HG03103 (cell line): ENCODE data around the gene RGS8.
A peak's percentile ranks its signal among the peaks of the same experiment; 100 is the strongest.

Experiments
- ATAC-seq: cut with Tn5 transposase; IDR thresholded peaks from one replicate; pipeline ENCODE4 v1.9.1; 2021; ENCODE audit warnings: low read depth; ENCODE audit not compliant: unreplicated experiment

The RGS8 gene

DNA sequence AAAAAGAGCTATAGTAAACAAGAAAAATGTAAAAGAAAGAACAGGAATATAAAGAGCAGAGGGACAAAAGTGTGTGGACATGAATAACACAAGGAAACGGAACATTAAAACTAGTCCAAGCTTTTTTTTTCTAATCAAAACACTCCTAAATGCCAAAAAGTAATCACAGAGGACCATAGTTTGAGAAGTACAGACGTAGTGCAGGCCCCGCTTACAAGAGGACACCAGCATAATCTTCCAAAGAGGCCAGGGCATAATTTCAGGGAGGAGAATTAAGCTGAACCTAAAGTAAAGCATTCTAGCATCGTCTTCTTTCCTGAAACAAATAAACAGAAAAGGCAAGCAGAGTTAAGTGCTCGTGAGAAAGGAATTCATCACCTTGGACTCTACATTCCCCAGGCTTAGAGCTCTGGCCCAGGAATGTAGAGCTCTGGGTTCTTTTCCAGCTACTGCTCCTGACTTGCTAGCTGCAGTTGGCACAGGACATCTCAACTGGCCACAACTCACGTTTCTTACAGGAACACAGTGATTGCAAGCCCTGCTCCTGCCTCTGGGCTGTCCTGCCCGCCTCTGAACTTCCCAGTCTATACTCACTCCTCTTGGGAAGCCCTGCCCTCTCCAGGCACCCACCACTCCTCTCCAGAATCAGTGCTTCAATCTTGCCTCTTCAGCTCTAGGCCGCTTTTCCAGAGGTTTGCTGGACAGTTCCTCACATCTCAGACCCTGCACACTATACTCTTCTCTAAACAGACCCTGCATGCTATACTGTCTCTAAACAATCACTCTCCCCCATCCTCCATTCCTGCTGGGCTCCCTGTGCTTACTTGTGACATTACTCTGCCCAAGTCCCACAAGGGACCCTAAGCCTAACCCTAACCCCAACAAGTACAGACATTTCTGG is 9.8 kb downstream of the RGS8 start:
- no peak for ATAC-seq

- no peak for ATAC-seq
Observed at GRCh38 chr1:182672487-182672836, 11.9 kb downstream of the RGS8 start.

DNA sequence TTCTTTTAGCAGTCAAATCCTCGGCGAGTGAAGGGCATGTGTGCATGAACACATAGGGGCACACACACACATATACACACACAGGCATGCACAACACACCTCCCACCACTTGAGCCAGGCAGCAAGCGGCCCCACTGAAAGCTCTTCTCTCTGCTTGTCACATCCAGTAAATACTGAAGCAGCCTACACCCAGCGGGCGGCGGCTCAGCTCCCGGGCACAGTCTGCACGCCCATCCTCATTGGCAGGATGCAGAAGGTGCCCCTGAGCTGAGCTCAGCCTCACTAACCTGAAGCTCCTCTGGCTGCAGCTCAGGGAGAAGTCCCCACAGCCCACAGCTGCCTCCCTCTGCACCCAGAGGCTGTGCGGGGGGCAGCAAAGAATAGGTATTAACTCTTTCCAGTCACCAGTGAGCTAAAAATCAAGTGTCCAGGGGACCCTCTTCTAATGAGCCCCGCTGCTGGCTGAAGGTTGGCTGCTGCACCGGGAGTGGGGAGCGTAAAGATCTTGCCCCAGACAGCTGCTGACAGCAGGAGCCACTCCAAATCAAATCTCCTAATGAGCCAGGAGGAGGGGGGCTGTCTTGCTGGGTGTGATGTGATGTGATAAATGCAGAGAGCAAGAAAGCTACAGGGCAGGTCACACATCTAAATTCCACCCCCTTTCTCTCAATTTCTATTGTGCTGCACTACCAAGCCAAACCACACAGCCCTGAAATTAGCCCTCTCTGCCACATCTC is 12.5 kb downstream of the RGS8 start:
- ATAC-seq: no peak

GRCh38 chr1:182670032-182670749 is 14.2 kb downstream of the RGS8 start:
- ATAC-seq: no peak

DNA sequence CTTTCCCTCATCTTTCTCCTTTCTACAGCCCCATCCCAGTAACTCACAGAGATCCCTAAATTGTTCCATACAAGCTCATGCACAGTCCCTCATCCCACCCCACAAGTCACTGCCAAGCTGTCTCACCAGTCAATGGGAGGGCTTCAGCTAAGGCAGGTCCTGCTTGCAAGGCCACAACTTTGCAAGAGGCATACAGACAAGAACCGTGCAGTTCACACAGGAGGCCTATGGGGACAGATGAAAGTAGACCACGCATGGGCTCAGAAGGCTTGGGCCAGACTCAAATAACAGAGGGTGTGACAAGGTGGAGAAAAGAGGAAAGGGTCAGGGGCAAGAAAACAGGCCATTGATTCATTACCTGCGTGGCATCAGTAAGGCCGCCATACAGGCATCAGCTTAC is 15.1 kb downstream of the RGS8 start:
- no peak for ATAC-seq

GRCh38 chr1:182668521-182669054 is 15.8 kb downstream of the RGS8 start:
- no peak for ATAC-seq

DNA sequence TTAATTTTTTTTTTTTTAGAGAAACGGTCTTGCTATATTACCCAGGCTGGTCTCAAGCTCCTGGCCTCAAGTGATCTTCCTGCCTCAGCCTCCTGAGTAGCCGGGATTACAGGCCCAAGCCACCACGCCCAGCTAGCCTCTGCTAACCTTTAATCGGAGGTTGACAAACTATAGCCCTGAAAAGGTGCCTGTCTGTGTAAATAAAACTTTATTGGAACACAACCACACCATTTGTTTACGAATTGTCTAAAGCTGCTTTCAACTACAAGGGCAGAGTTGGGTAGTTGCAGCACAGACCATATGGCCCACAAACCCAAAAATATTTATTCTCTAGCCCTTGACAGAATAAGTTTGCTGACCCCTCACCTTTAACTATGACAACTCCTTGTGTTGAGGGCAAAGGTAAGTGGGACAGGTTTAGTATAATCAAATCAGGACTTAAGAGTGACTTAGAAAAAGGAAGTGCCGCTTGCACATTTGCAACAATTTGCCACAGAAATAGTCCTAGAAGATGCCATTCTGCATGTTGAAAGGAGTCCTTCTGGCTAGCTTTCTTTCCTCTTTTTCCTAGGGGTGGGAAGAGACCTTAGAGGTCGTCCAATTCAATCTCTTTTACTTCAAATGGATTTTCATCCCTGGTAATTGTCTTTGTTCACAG is 16.4 kb downstream of the RGS8 start:
- ATAC-seq: no peak

DNA sequence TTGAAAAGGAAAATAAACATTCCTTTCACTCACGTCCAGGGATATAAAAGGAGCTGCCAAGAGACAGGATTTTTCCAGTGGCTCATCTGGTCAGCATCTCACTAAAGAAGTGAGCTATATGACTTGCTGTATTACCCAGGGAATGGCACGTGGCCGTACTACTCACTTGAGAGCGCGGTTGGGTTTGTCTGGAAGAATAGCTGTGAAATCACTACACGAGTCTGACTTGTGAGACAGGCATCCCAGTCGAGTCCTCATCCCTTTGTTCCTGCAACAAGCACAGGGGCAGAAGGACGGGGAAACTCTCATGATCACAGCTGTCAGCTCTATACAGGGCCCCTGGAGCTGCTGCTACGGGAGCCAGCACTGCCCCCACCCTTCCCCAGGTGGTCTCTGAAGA is 17.7 kb downstream of the RGS8 start:
- no peak for ATAC-seq

- no peak for ATAC-seq
Observed at GRCh38 chr1:182664296-182664695, 20.1 kb downstream of the RGS8 start.

DNA sequence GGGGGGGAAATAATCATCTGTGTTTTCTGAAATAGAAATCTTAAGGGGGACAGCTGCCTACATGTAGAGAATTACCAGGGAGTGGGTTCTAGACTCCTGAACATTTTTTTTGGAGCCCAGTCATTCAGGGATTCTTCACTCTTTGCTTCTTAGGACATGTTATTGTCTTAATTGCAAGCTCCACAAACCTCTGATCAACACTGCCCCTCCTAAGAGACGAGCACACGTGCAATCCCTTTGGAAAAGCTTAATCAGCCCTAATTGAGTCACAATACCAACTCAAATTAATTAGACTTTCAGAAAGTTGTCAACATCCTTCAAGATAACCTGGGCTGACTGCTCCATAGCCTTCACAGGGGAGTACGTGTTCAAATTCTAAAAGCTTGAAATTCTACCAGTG is 21.4 kb downstream of the RGS8 start:
- no peak for ATAC-seq

DNA sequence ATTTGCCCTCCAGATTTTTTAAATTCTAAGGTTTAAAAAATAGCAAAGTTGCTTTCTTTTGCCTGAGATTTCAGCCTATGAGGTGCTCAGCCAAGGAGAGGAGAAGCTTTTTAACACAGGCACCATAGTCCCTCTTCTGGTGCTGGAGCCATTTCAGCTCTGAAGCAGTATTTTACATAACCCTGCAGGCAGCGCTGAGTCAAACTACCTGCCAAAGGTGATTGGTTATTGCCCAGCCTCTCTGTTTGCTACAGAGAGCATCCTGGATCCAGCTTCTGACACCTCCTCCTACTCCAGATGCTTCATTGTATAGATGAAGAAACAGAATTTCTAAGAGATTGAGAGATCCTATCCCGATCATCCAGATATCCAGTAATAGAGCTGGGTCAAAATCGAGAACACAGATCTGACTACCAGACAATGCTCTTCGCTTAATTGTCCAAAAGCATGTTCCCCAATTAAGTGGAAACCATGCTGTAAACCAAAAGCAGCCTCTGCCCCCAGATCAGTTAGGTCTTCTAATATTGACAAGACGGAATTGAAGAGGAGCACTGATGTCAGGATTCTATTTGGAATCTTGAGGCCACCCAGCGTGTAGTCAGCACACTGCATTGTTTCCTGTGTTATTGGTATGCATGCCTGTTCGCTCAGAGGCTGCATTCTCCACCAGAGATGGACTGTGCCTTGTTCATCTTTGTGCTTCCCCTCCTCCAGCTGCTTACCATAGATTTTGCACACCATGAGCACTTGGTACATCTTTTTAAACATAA is 22.1 kb downstream of the RGS8 start:
- ATAC-seq: no peak

- ATAC-seq: no peak
Observed at GRCh38 chr1:182658055-182658454, 26.3 kb downstream of the RGS8 start.

DNA sequence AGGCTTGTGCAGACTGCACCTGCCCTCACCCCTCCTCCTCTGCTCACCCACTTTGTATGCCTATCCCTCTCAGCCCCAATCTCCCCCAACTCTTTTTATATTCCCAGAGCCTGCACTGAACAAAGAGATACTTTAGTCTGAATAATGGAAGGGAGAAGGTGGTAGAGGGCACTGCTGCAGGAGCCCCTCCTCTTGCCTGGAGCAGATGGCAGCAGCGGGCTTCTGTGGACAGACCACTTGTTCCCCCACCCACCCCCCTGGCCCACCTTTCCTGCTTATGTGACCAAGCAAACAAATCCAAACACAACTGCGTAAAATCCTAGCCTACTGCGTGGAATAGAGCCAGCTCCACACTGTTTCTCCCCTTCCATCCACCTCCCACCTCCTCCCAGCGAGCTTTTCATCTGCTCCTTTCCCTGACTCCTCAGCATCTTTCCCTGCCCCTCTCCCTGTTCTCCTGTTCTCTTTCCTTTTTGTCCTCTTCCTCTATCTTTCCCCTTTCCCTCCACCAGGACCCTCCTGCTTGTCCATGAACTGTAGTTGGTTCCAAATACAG is 27.5 kb downstream of the RGS8 start:
- no peak for ATAC-seq

DNA sequence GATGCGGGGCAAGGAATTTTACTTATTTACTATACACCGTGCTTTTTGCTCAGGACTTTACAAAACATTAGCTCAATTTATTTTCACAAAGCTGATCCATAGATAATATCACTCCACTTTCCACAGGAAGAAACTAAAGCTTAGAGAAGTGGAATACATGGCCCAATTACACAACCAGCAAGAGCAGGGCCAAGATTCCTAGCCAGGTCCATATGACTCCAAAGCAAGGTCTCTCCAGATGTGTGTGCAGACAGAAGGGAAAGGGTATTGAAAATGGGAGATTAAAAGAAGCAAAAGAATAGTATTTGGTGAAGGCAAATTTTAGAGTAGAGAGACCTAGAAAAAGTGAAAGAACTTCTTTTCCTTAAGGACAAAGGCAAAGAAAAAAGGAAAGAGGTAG is 30.4 kb downstream of the RGS8 start:
- no peak for ATAC-seq

GRCh38 chr1:182652933-182653332 is 31.5 kb downstream of the RGS8 start:
- no peak for ATAC-seq

DNA sequence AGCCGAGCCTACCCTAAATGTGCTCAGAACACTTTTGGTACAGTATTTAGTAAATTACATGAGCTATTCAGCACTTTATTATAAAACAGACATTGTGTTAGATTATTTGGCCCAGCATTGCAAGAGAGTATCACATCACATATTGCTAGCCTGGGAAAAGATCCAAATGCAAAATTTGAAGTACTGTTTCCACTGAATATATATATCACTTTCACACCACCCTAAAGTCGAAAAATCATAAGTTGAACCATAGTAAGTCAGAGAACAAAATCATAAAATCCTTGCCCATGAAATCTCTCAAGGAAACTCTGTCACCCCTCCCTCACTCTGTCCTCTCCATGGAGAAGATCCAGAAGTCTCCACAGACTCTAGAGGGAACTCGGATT is 33.1 kb downstream of the RGS8 start:
- ATAC-seq: no peak

- ATAC-seq: no peak
Observed at GRCh38 chr1:182650678-182651338, 33.6 kb downstream of the RGS8 start.

DNA sequence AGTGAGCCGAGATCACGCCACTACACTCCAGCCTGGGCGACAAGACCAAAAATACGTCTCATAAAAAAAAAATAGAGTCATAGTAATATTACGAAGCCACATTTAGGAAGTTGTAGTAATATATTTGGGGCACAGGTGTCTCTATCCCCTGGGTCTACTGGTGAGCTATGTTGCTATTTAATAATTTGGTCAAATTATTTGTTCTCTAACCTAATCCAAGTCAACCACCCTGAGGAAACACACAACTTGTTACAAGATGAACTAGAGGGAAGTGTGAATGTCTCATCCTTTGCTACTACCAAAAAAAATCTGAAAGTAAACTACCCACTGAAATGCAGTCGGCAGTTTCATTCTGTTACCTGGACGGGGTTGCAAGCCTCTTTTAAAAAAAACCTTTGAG is 35.3 kb downstream of the RGS8 start:
- ATAC-seq: peak; percentile 42

DNA sequence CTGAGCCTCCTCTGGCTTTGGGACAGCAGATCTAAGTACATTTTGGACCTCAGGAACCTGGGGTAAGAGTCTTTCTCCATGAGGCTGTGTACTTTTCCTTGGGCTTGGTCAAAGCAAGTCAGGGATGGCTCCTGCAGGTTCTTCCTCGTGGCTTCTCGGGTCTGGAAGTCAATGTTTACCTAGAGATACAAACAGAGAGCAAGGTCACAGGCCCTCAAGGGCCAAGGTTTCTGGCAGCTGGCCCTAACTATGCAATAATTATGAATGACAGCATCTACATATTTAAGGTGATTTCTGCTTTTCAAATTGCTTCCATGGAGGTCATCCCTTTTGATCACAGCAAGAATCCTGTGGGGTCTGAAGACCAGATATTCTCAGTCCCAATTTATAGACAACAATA is 37.6 kb downstream of the RGS8 start:
- no peak for ATAC-seq
